Measurements from ENCODE around the gene RAB11B.

RAB11B gene

DNA sequence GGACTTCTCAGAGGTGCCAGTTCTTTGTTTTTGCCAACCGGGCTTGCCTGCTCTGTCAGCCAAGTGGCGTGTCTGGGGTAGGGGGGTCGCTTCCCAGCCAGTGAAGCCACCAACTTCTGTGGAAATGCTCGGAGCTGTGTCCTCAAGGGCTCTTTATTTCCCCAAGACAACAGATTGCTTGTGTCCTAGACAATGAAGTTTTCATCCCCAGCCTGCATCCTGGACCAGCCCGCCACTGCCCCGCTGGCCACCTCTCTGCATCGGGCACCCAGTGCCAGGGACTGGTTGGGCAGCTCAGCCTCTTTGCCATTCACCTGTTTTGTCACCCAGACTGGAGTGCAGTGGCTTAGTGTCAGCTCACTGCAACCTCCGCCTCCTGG, 3.7 kb downstream of the RAB11B start:
- no peak for TF ChIP-seq CTCF (IDR thresholded peaks at IDR 0.05; ENCODE audit: control insufficient read depth, extremely low read depth, insufficient read depth)
- no peak overlapping the region for H3K4me3 ChIP-seq (ENCODE audit: low read depth, low read length)

DNA sequence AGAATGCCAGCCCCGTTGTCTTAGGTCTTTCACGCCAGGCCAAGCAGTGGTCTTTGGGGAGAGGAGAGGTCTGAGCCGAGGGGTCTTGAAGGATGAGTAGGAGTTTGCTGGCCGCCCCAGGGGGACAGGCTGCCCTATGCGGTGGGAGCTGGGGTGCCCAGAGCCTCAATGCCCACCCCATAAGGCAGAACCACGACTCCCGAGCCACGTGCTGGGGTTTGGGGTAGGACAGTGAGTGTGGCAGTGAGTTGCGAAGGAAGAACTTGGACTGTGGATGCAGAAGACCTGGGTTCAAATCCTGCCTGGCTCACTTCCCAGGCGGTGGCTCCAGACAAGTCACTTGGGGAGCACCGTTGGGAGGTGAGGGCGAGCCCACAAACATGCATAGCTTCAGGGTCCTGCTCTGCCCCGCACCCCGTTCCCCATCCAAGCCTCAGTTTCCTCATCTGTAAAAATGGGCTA, 5.5 kb downstream of the RAB11B start:
- DNase-seq (ENCODE audit: low read depth) = no peak
- no peak overlapping the region for H3K4me3 ChIP-seq (ENCODE audit: low read depth, low read length)
- no peak for TF ChIP-seq CTCF (IDR thresholded peaks at IDR 0.05; ENCODE audit: control insufficient read depth, extremely low read depth, insufficient read depth)

More for the DNA sequence above, 3.7 kb downstream of the RAB11B start:
- DNase-seq (ENCODE audit: low read depth) = no peak

- no peak overlapping the region for H3K4me3 ChIP-seq (ENCODE audit: low read depth, low read length)
- TF ChIP-seq CTCF (IDR thresholded peaks at IDR 0.05; ENCODE audit: control insufficient read depth, extremely low read depth, insufficient read depth) = no peak
- DNase-seq (ENCODE audit: low read depth) = no peak
Measured at GRCh38 chr19:8396185-8396562, 6.0 kb downstream of the RAB11B start.

- TF ChIP-seq CTCF (IDR thresholded peaks at IDR 0.05; ENCODE audit: control insufficient read depth, extremely low read depth, insufficient read depth) = peak; percentile 29; the same call in 1 of the 2 replicates
- H3K4me3 ChIP-seq (ENCODE audit: low read depth, low read length) = no peak overlapping the region
- no peak for DNase-seq (ENCODE audit: low read depth)
Measured at GRCh38 chr19:8396563-8397203, 6.5 kb downstream of the RAB11B start.

- TF ChIP-seq CTCF (IDR thresholded peaks at IDR 0.05; ENCODE audit: control insufficient read depth, extremely low read depth, insufficient read depth) = no peak
- no peak for DNase-seq (ENCODE audit: low read depth)
- H3K4me3 ChIP-seq (ENCODE audit: low read depth, low read length) = no peak overlapping the region
Measured at GRCh38 chr19:8397271-8397670, 7.1 kb downstream of the RAB11B start.

DNA sequence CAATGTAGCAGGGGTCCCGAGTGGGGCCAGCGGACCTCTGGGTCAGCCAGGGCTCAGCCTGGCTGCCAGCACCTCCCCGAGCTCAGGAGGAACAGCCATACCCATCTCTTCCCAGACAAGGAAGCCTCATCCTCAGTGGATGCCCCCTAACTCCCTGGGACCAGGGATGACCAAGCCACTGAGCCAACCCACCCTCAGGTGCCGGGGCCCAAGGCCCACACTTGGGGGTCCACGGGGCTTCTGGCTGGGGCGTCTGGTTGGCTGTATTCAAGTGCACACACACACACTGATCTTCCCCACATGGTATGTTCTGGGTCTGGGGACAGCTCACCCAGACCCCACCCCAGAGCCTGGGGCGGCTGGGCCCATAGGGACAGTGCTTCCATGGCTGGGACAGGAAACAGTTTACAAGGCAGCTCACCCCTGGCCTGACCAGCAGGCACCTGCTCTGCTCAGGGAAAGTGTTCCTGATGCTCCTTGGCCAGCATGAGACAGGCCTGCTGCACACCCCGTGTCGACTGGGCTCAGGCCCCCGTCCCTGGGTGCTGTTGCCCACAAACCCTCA, 7.7 kb downstream of the RAB11B start:
- DNase-seq (ENCODE audit: low read depth) = no peak
- no peak for TF ChIP-seq CTCF (IDR thresholded peaks at IDR 0.05; ENCODE audit: control insufficient read depth, extremely low read depth, insufficient read depth)
- no peak overlapping the region for H3K4me3 ChIP-seq (ENCODE audit: low read depth, low read length)

GRCh38 chr19:8398311-8398771, 8.2 kb downstream of the RAB11B start:
- no peak for DNase-seq (ENCODE audit: low read depth)
- H3K4me3 ChIP-seq (ENCODE audit: low read depth, low read length) = no peak overlapping the region
- TF ChIP-seq CTCF (IDR thresholded peaks at IDR 0.05; ENCODE audit: control insufficient read depth, extremely low read depth, insufficient read depth) = no peak
